ENCODE data around the gene ACOXL. TPM values are rescaled to one million over a fixed set of nuclear protein-coding genes. Genes with fewer than 3 reads are reported as not detected.

The ACOXL gene
- total and polyA plus RNA-seq, 2 of the 8 experiments (the other 6 are each of a cell fraction or from before 2014, with no cell fraction given): 11.4 to 20.6 TPM

- H2BK15ac ChIP-seq (ENCODE audit: low read length): no peak overlapping the region
- peaks cover 0 to 7% of the 10 kb centered on the region in 2 experiments; a peak in 3 of 4 replicates for H3K9me3 ChIP-seq (ENCODE audit: insufficient read depth in 2 of 2, low read depth in 1 of 2, low read length in 1 of 2)
- no peak overlapping the region for H4K5ac ChIP-seq (ENCODE audit: insufficient read length, low read depth, low read length)
- no peaks in the 10 kb centered on the region for H4K20me1 ChIP-seq (replicated peaks in 1 of 2; ENCODE audit: control insufficient read depth in 1 of 2, insufficient read depth in 2 of 2, low read length in 2 of 2)
- no peak overlapping the region for H2BK5ac ChIP-seq (ENCODE audit: low read depth, low read length)
- no peak overlapping the region for H3K27ac ChIP-seq (ENCODE audit: low read depth, low read length)
- H3K4me3 ChIP-seq (ENCODE audit: extremely low read depth in 1 of 4, insufficient read depth in 2 of 4, low read depth in 3 of 4, low read length in 4 of 4): no peak overlapping the region
- WGBS, 2 experiments (ENCODE audit: extremely low coverage in 1 of 2, insufficient coverage in 1 of 2, insufficient read length in 1 of 2, insufficient replicate concordance in 2 of 2, low coverage in 1 of 2, low lambda C conversion rate in 2 of 2, missing lambda C conversion rate in 1 of 2): 95% methylated on average over 2 of the region's 2 CpGs; no CpG with 5 or more reads in 1 of the 2 experiments
- no peak overlapping the region for H4K91ac ChIP-seq (replicated peaks; ENCODE audit: insufficient read length, low read length)
- TF ChIP-seq BCL11A (IDR thresholded peaks at IDR 0.05; ENCODE audit: low read depth in 2 of 2, low read length in 2 of 2) (no peak), TCF12 (IDR thresholded peaks at IDR 0.05; ENCODE audit: low read depth, low read length) (no peak)
- no peak overlapping the region for H2BK120ac ChIP-seq (replicated peaks; ENCODE audit: low read depth, low read length)
- H3K14ac ChIP-seq (ENCODE audit: insufficient read length): no peak overlapping the region
- H3K79me1 ChIP-seq (ENCODE audit: low read depth, low read length): no peaks in the 10 kb centered on the region
- no peaks in the 10 kb centered on the region for H3K79me2 ChIP-seq (ENCODE audit: control insufficient read depth in 1 of 2, insufficient read depth in 2 of 2, low read length in 2 of 2)
- H3K4me2 ChIP-seq (ENCODE audit: insufficient read depth in 1 of 2, low read depth in 2 of 2, low read length in 2 of 2): no peak overlapping the region
- ChIA-PET POLR2A (ENCODE audit: partially characterized antibody) (no interaction called here), CTCF (ENCODE audit: partially characterized antibody) (interaction anchor here (0.6 to 1.1 kb wide), 4 partner anchors 11 to 1365 kb away, joined by 3 to 6 read pairs (median 4); no protein-coding TSS in a partner anchor)
- no peak for DNase-seq (ENCODE audit: low read depth in 1 of 2, low spot score in 2 of 2)
- H3K56ac ChIP-seq (replicated peaks; ENCODE audit: insufficient read length, low read depth, low read length): no peak overlapping the region
- H4K8ac ChIP-seq (ENCODE audit: extremely low read depth, insufficient read depth, low read length): no peak overlapping the region
- H2AFZ ChIP-seq (ENCODE audit: low read length): no peak overlapping the region
- no peak for FAIRE-seq
- H3K23me2 ChIP-seq (ENCODE audit: low read depth, low read length): no peaks in the 10 kb centered on the region
- H2BK20ac ChIP-seq (ENCODE audit: low read length): no peak overlapping the region
- peaks cover 0 to 4% (median 2%) of the 10 kb centered on the region in 4 experiments; a peak in 2 of 8 replicates for H3K36me3 ChIP-seq (ENCODE audit: control insufficient read depth in 2 of 4, insufficient read depth in 4 of 4, low read length in 3 of 4)
- no peak overlapping the region for H3K18ac ChIP-seq (ENCODE audit: extremely low read depth, low read length)
- no peaks in the 10 kb centered on the region for H3K27me3 ChIP-seq (replicated peaks in 1 of 4; ENCODE audit: control insufficient read depth in 3 of 4, extremely low read depth in 1 of 4, insufficient read depth in 3 of 4, low read length in 3 of 4)
- no peak overlapping the region for H2AK5ac ChIP-seq (ENCODE audit: low read depth, low read length)
- no peak overlapping the region for H3K4ac ChIP-seq (replicated peaks; ENCODE audit: insufficient read length, low read depth, low read length)
- H3K23ac ChIP-seq (ENCODE audit: insufficient read length): no peak overlapping the region
- H3K9ac ChIP-seq (replicated peaks in 1 of 4; ENCODE audit: extremely low read depth in 1 of 4, low read depth in 3 of 4, low read length in 3 of 4): no peak overlapping the region
- H2BK12ac ChIP-seq (ENCODE audit: low read depth, low read length): no peak overlapping the region
- H3K4me1 ChIP-seq (replicated peaks in 1 of 4; ENCODE audit: control insufficient read depth in 3 of 4, insufficient read depth in 4 of 4, low read length in 3 of 4): no peaks in the 10 kb centered on the region
These were observed 237.3 kb downstream of the ACOXL start for GRCh38 chr2:110969696-110970095.
